ENCODE measurements around the gene ANKRD11. TPM values are rescaled to one million over a fixed set of nuclear protein-coding genes. Genes with fewer than 3 reads are reported as not detected.
A peak's percentile ranks its signal among the peaks of the same experiment; 100 is the strongest.

Gene ANKRD11
- total RNA-seq, 1 donor from 2014 or later: 63.8 TPM

GRCh38 chr16:89345642-89346150, 144.7 kb downstream of the ANKRD11 start:
- DNase-seq: no peak
- Histone ChIP-seq H3K4me3 (no peak overlapping the region), H3K27me3 (ENCODE audit: low read depth) (no peaks in the 10 kb centered on the region), H3K4me1 (peaks cover 52% of the 10 kb centered on the region), H3K27ac (replicated peaks) (no peak overlapping the region), H3K36me3 (no peaks in the 10 kb centered on the region), H3K9me3 (replicated peaks) (no peaks in the 10 kb centered on the region)
- intact Hi-C loops (cut with micrococcal nuclease): no loop called here
- no peak for TF ChIP-seq CTCF (IDR thresholded peaks at IDR 0.05; ENCODE audit: borderline replicate concordance)

- intact Hi-C loops (cut with micrococcal nuclease): no loop called here
- peak overlapping the region; percentile 28 for H3K27ac ChIP-seq (replicated peaks)
- H3K27me3 ChIP-seq (ENCODE audit: low read depth): no peaks in the 10 kb centered on the region
- no peaks in the 10 kb centered on the region for H3K9me3 ChIP-seq (replicated peaks)
- H3K36me3 ChIP-seq: no peaks in the 10 kb centered on the region
- H3K4me1 ChIP-seq: peaks cover 53% of the 10 kb centered on the region
- DNase-seq: no peak
- H3K4me3 ChIP-seq: no peak overlapping the region
- no peak for TF ChIP-seq CTCF (IDR thresholded peaks at IDR 0.05; ENCODE audit: borderline replicate concordance)
These were observed 145.3 kb downstream of the ANKRD11 start for GRCh38 chr16:89344846-89345611.

- intact Hi-C loops (cut with micrococcal nuclease): no loop called here
- no peak overlapping the region for H3K4me3 ChIP-seq
- no peaks in the 10 kb centered on the region for H3K9me3 ChIP-seq (replicated peaks)
- TF ChIP-seq CTCF (IDR thresholded peaks at IDR 0.05; ENCODE audit: borderline replicate concordance): no peak
- H3K27me3 ChIP-seq (ENCODE audit: low read depth): no peaks in the 10 kb centered on the region
- H3K4me1 ChIP-seq: peaks cover 55% of the 10 kb centered on the region
- no peak overlapping the region for H3K27ac ChIP-seq (replicated peaks)
- no peak for DNase-seq
- H3K36me3 ChIP-seq: no peaks in the 10 kb centered on the region
These were observed 145.9 kb downstream of the ANKRD11 start for GRCh38 chr16:89344458-89344834.

DNA sequence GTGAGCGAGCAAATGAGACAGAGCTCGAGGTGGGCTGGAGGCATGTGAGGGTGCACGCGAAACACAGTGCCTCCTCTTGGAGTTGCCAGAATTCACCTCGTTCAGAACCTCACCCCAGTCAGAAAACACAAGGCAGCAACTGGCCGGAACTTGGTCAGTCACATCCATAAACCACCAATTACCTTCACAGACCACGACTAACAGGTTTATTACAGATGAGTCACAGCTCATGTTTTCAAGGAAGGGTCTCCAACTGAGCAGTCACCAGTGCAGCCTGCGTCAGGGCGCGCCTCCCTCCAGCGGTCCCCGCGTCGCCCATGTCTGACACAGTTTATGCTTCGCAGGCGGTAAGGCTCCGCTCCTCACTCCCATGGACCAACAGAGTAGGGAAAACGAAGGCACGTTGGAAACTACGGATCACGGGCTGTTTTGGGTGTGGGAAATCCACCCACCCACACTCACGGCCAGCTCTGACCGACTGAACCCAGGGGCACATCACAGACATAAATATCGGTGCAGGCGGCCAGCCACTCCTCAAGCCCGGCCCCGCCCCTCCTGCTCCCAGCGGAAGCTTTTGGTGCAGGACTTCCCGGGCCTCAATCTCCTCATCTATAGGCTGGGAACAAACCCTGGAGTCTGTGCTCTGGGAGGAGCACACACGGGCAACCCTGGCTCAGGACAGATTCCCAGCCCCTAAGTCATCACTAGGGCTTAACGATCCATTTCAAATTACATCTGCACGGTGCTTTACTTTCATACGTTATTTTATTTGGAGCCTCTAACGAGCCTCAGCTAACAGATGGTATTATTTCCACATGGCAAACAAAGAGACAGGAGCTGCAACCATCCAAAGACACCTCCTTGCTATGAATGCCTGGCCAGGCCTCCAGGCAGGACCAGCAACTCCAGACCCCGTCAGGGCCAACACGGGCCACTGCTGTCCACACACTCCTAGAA, 146.6 kb downstream of the ANKRD11 start:
- no peaks in the 10 kb centered on the region for H3K36me3 ChIP-seq
- no peak for DNase-seq
- H3K4me1 ChIP-seq: peaks cover 59% of the 10 kb centered on the region
- intact Hi-C loops (cut with micrococcal nuclease): no loop called here
- no peak overlapping the region for H3K27ac ChIP-seq (replicated peaks)
- no peak for TF ChIP-seq CTCF (IDR thresholded peaks at IDR 0.05; ENCODE audit: borderline replicate concordance)
- H3K27me3 ChIP-seq (ENCODE audit: low read depth): no peaks in the 10 kb centered on the region
- no peaks in the 10 kb centered on the region for H3K9me3 ChIP-seq (replicated peaks)
- no peak overlapping the region for H3K4me3 ChIP-seq
